Natural killer cell (primary cell): ENCODE results near the gene MMP24. TPM values are rescaled to one million over a fixed set of nuclear protein-coding genes. Genes with fewer than 3 reads are reported as not detected.

Experiments
- ATAC-seq, 3 donors: fragments of 150-1000 bp in 2 of 3; fragments of 200-7000 bp in 1 of 3; cut with Tn5 transposase; 1 replicate in 1 of 3; 2 replicates in 2 of 3; pipeline ENCODE4 v1.10.0; 2021; ENCODE audit warnings: mild to moderate bottlenecking in 2 of 3, moderate library complexity in 2 of 3
- DNase-seq, 2 donors: peaks; one replicate each; pipeline versions ENCODE4 v3.0.0 to v3.0.0-alpha.2; 2013 to 2021; ENCODE audit warnings: mixed read lengths in 1 of 2
- H3K27ac ChIP-seq: one replicate; pipeline ENCODE4 v1.5.1; 2013; ENCODE audit warnings: mild to moderate bottlenecking, low read length
- H3K27me3 ChIP-seq: one replicate; pipeline ENCODE4 v1.6.1; 2013; ENCODE audit warnings: low read length; ENCODE audit not compliant: control insufficient read depth, insufficient read depth
- H3K36me3 ChIP-seq: one replicate; pipeline ENCODE4 v1.6.1; 2013; ENCODE audit warnings: low read length; ENCODE audit not compliant: control insufficient read depth, insufficient read depth
- H3K4me1 ChIP-seq: one replicate; pipeline ENCODE4 v1.6.1; 2013; ENCODE audit warnings: low read length; ENCODE audit not compliant: control insufficient read depth, insufficient read depth
- H3K4me3 ChIP-seq: one replicate; pipeline ENCODE4 v1.5.1; 2013; ENCODE audit warnings: low read length
- H3K9me3 ChIP-seq: one replicate; pipeline ENCODE4 v1.6.1; 2013; ENCODE audit warnings: low read length; ENCODE audit not compliant: control insufficient read depth, insufficient read depth
- H3K27ac Mint-ChIP-seq, 2 donors: one replicate each; pipeline ENCODE4 v1.8.0; 2022; ENCODE audit warnings: mild to moderate bottlenecking in 2 of 2, mixed read lengths in 2 of 2, moderate library complexity in 1 of 2
- H3K27me3 Mint-ChIP-seq, 2 donors: one replicate each; pipeline ENCODE4 v1.8.0; 2022; ENCODE audit warnings: low read depth in 2 of 2, mixed read lengths in 2 of 2
- H3K36me3 Mint-ChIP-seq: one replicate; pipeline ENCODE4 v1.8.0; 2022; ENCODE audit warnings: mixed read lengths
- H3K4me1 Mint-ChIP-seq, 2 donors: one replicate each; pipeline ENCODE4 v1.8.0; 2022; ENCODE audit warnings: mixed read lengths in 2 of 2
- H3K4me3 Mint-ChIP-seq: one replicate; pipeline ENCODE4 v1.8.0; 2022; ENCODE audit warnings: mild to moderate bottlenecking, moderate library complexity, mixed read lengths
- H3K9me3 Mint-ChIP-seq, 2 donors: one replicate each; pipeline ENCODE4 v1.8.0; 2022; ENCODE audit warnings: mixed read lengths in 2 of 2
- CTCF ChIP-seq: fragments of 200-600 bp; IDR thresholded peaks from one replicate; pipeline ENCODE4 v1.8.0; 2022; ENCODE audit warnings: antibody characterized with exemption
- WGBS: methylation state at CpG from one replicate; pipeline ENCODE4 v1.1.7; 2013; ENCODE audit warnings: missing lambda C conversion rate; ENCODE audit not compliant: insufficient coverage; 5-methylcytosine and 5-hydroxymethylcytosine counted together
- intact Hi-C: fragments of 100-400 bp; cut with micrococcal nuclease; formaldehyde crosslinking; loops from one replicate; pipeline ENCODE4 v1.14.2; 2022
- total RNA-seq, 4 donors: library from RNA; stranded (reverse); fragments of 120-200 nt in 1 of 4; gene quantifications; one replicate each; pipeline versions ENCODE4 v1.2.3 to v1.2.4, GENCODE V29; 2013 to 2022

MMP24 gene
- total RNA-seq, 3 donors from 2014 or later (not counting 1 experiment from before 2014, with no cell fraction given) = 0.14 to 0.18 (median 0.16) TPM

- H3K4me1 Mint-ChIP-seq = peaks cover 4 to 6% of the 10 kb centered on the region in 2 donors
- intact Hi-C loops = loop anchor here (1.0 kb wide), 3 partner anchors 61 to 173 kb away; no protein-coding TSS in a partner anchor
- peak; percentile 68 for TF ChIP-seq CTCF
- no peak overlapping the region for H3K4me3 Mint-ChIP-seq
- Histone ChIP-seq H3K36me3 (peaks cover 35% of the 10 kb centered on the region), H3K9me3 (no peaks in the 10 kb centered on the region), H3K27me3 (no peaks in the 10 kb centered on the region), H3K27ac (no peak overlapping the region), H3K4me3 (no peak overlapping the region), H3K4me1 (no peaks in the 10 kb centered on the region)
- 79% methylated on average over 14 of the region's 14 CpGs for WGBS
- H3K36me3 Mint-ChIP-seq = no peaks in the 10 kb centered on the region
- H3K27me3 Mint-ChIP-seq = no peaks in the 10 kb centered on the region
- DNase-seq (peak; percentile 48 to 73), ATAC-seq (peak; percentile 64 to 87 (median 83))
- no peak overlapping the region for H3K27ac Mint-ChIP-seq
- no peaks in the 10 kb centered on the region for H3K9me3 Mint-ChIP-seq
These were observed 42.7 kb downstream of the MMP24 start for GRCh38 chr20:35269055-35269781.

GRCh38 chr20:35270021-35270902, 43.8 kb downstream of the MMP24 start:
- WGBS = 95% methylated on average over 19 of the region's 19 CpGs
- peaks cover 32% of the 10 kb centered on the region for H3K36me3 ChIP-seq
- H3K27me3 ChIP-seq = no peaks in the 10 kb centered on the region
- Mint-ChIP-seq H3K36me3 (no peaks in the 10 kb centered on the region), H3K4me3 (no peak overlapping the region), H3K9me3 (no peaks in the 10 kb centered on the region), H3K27me3 (no peaks in the 10 kb centered on the region), H3K27ac (peak overlapping the region in 1 of 2 donors; percentile 12), H3K4me1 (peaks cover 0 to 6% of the 10 kb centered on the region in 2 donors)
- intact Hi-C loops = no loop called here
- H3K4me1 ChIP-seq = peaks cover 3% of the 10 kb centered on the region
- H3K9me3 ChIP-seq = no peaks in the 10 kb centered on the region
- H3K4me3 ChIP-seq = no peak overlapping the region
- DNase-seq (no peak), ATAC-seq (no peak)
- no peak for TF ChIP-seq CTCF
- no peak overlapping the region for H3K27ac ChIP-seq

- DNase-seq (no peak), ATAC-seq (no peak)
- no peaks in the 10 kb centered on the region for H3K9me3 ChIP-seq
- H3K27ac Mint-ChIP-seq = peak overlapping the region; percentile 12 to 27
- TF ChIP-seq CTCF = no peak
- H3K4me1 ChIP-seq = peaks cover 13% of the 10 kb centered on the region
- H3K9me3 Mint-ChIP-seq = no peaks in the 10 kb centered on the region
- H3K36me3 ChIP-seq = peaks cover 34% of the 10 kb centered on the region
- peaks cover 6 to 7% of the 10 kb centered on the region in 2 donors for H3K4me1 Mint-ChIP-seq
- no peaks in the 10 kb centered on the region for H3K27me3 Mint-ChIP-seq
- WGBS = 94% methylated on average over 20 of the region's 20 CpGs
- H3K27me3 ChIP-seq = no peaks in the 10 kb centered on the region
- intact Hi-C loops = no loop called here
- no peak overlapping the region for H3K4me3 ChIP-seq
- H3K27ac ChIP-seq = no peak overlapping the region
- H3K36me3 Mint-ChIP-seq = no peaks in the 10 kb centered on the region
- H3K4me3 Mint-ChIP-seq = no peak overlapping the region
These were observed 44.8 kb downstream of the MMP24 start for GRCh38 chr20:35271073-35271882.
